ENCODE measurements around the gene GJB6. TPM values are rescaled to one million over a fixed set of nuclear protein-coding genes. Genes with fewer than 3 reads are reported as not detected.
A peak's percentile ranks its signal among the peaks of the same experiment; 100 is the strongest.

GJB6 gene
- total RNA-seq, 1 experiment from 2014 or later, result 0.84 TPM

DNA sequence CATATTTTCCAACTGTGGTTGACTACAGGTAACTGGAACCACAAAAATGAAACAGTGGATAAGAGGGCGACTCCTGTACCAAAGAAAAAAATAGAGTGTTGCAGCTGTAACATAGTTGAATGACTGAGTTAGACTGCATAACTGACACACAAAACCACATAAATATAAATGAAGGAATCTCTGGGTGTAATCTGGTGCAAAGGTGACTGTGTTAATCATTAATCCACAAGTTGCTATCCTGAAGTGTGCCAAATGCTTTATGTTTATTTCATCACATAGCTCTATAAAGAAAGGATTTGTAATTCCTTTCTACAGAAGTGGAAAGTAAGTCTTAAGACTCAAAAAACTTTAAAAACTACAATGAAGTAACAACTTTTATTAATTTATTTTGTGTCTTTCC is 33.3 kb downstream of the GJB6 start:
- no peaks in the 10 kb centered on the region for H3K27me3 ChIP-seq (ENCODE audit: low read length)
- H3F3A ChIP-seq (ENCODE audit: low read length, unreplicated experiment), result no peaks in the 10 kb centered on the region
- H3K27ac ChIP-seq (ENCODE audit: low read length), result no peak overlapping the region
- no peak for ATAC-seq
- intact Hi-C loops (cut with micrococcal nuclease), result loop anchor here (5.0 kb wide), 1 partner anchor 289 kb away; no protein-coding TSS in a partner anchor
- no peaks in the 10 kb centered on the region for H3K9me2 ChIP-seq (replicated peaks; ENCODE audit: low read length)
- H4K20me1 ChIP-seq (ENCODE audit: low read length), result no peaks in the 10 kb centered on the region
- TF ChIP-seq, protein P1, sequence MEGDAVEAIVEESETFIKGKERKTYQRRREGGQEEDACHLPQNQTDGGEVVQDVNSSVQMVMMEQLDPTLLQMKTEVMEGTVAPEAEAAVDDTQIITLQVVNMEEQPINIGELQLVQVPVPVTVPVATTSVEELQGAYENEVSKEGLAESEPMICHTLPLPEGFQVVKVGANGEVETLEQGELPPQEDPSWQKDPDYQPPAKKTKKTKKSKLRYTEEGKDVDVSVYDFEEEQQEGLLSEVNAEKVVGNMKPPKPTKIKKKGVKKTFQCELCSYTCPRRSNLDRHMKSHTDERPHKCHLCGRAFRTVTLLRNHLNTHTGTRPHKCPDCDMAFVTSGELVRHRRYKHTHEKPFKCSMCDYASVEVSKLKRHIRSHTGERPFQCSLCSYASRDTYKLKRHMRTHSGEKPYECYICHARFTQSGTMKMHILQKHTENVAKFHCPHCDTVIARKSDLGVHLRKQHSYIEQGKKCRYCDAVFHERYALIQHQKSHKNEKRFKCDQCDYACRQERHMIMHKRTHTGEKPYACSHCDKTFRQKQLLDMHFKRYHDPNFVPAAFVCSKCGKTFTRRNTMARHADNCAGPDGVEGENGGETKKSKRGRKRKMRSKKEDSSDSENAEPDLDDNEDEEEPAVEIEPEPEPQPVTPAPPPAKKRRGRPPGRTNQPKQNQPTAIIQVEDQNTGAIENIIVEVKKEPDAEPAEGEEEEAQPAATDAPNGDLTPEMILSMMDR (conservative IDR thresholded peaks at IDR 0.05; ENCODE audit: low read depth, low read length), result no peak
- TF ChIP-seq EZH2 (IDR thresholded peaks at IDR 0.05; ENCODE audit: low read length, unreplicated experiment) (no peak), EZH2phosphoT487 (IDR thresholded peaks at IDR 0.05; ENCODE audit: borderline replicate concordance, low read length) (no peak)
- CTCF ChIA-PET, result no interaction called here
- no peak overlapping the region for H3K9ac ChIP-seq (ENCODE audit: low read length)
- BruUV-seq (replicated peaks), result no TSS peak
- H3K79me2 ChIP-seq (ENCODE audit: low read length), result no peaks in the 10 kb centered on the region
- POLR2A ChIA-PET (ENCODE audit: unreplicated experiment), result no interaction called here
- H3K9me3 ChIP-seq (ENCODE audit: low read length), result no peaks in the 10 kb centered on the region; the same call in 1 of the 2 replicates
- DNase-seq, result peak; percentile 63
- H3K4me3 ChIP-seq (ENCODE audit: low read length), result no peak overlapping the region
- peaks cover 21% of the 10 kb centered on the region for H3K4me1 ChIP-seq (ENCODE audit: insufficient read depth, low read length)
- H2AFZ ChIP-seq (ENCODE audit: low read length), result no peak overlapping the region
- no peaks in the 10 kb centered on the region for H3K36me3 ChIP-seq (ENCODE audit: low read depth, low read length)
- 0 out of 2 replicates have a peak overlapping the region, but pooled peaks have one; percentile 7 for H3K4me2 ChIP-seq (ENCODE audit: low read length)

DNA sequence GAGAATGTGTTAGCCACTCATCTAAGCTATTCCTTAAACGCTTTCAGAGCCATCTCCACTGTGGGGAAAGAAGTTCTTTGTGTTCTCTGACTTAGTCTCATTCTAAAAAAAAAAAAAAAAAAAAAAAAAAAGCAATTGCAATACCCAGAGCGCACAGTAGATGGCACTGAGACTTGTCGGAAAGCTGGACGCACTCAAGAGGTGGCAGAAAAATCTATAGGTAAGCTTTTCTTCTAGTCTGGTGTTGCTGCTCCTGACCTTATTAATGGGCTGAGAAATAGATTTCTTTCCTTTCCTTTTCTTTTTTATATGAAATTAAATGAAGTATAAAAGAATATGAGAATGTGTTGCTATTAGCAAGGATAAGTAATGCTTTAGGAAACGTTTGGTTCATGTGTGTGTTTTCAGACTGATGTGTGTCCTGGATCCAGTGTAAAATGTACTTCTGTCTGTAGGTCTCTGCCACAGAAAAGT is 34.7 kb downstream of the GJB6 start:
- no TSS peak for BruUV-seq (replicated peaks)
- H3K9ac ChIP-seq (ENCODE audit: low read length), result no peak overlapping the region
- H3K27me3 ChIP-seq (ENCODE audit: low read length), result no peaks in the 10 kb centered on the region
- peak overlapping the region; percentile 73 for H3K4me2 ChIP-seq (ENCODE audit: low read length)
- no peak overlapping the region for H3K27ac ChIP-seq (ENCODE audit: low read length)
- no peaks in the 10 kb centered on the region for H3K36me3 ChIP-seq (ENCODE audit: low read depth, low read length)
- no peaks in the 10 kb centered on the region for H3F3A ChIP-seq (ENCODE audit: low read length, unreplicated experiment)
- H3K4me1 ChIP-seq (ENCODE audit: insufficient read depth, low read length), result peaks cover 21% of the 10 kb centered on the region
- peak overlapping the region; percentile 50; the same call in 1 of the 2 replicates for H3K4me3 ChIP-seq (ENCODE audit: low read length)
- peaks cover under 1% of the 10 kb centered on the region; the same call in 1 of the 2 replicates for H3K79me2 ChIP-seq (ENCODE audit: low read length)
- peak overlapping the region; percentile 67 for H2AFZ ChIP-seq (ENCODE audit: low read length)
- TF ChIP-seq, protein P1 (conservative IDR thresholded peaks at IDR 0.05; ENCODE audit: low read depth, low read length), result peak; percentile 84
- no peak for TF ChIP-seq EZH2 (IDR thresholded peaks at IDR 0.05; ENCODE audit: low read length, unreplicated experiment)
- TF ChIP-seq EZH2phosphoT487 (IDR thresholded peaks at IDR 0.05; ENCODE audit: borderline replicate concordance, low read length), result no peak
- no peaks in the 10 kb centered on the region for H3K9me2 ChIP-seq (replicated peaks; ENCODE audit: low read length)
- H3K9me3 ChIP-seq (ENCODE audit: low read length), result no peaks in the 10 kb centered on the region; the same call in 1 of the 2 replicates
- ATAC-seq (peak; percentile 39), DNase-seq (peak; percentile 83)
- ChIA-PET POLR2A (ENCODE audit: unreplicated experiment) (interaction anchor here (0.6 kb wide), 2 partner anchors 20 to 77 kb away, joined by 3 read pairs; no protein-coding TSS in a partner anchor), CTCF (interaction anchor here (0.6 to 1.1 kb wide), 9 partner anchors 46 to 658 kb away, joined by 3 to 10 read pairs (median 7); no protein-coding TSS in a partner anchor)
- intact Hi-C loops (cut with micrococcal nuclease), result loop anchor here (5.0 kb wide), 1 partner anchor 290 kb away; no protein-coding TSS in a partner anchor
- no peaks in the 10 kb centered on the region for H4K20me1 ChIP-seq (ENCODE audit: low read length)

DNA sequence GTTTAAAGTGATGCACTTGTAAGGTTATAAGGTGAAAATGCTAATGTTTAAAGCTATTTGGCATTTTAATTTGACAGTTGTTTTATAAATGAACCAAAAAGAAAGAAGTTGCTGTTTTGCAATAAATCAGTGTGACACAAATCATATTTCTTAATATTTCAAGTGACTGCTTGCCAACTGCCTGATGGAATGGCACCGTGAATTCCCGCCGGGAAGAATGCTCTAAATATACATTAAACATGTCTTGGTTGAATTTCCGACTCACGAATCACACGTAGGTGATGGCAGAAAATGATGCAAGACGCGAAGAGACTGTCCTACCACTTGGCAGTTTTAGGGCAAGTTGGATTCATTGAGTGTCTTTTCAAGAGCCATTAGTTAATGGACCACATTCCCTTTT is 36.3 kb downstream of the GJB6 start:
- Histone ChIP-seq H3K9me2 (replicated peaks; ENCODE audit: low read length) (no peaks in the 10 kb centered on the region), H3K27me3 (ENCODE audit: low read length) (no peaks in the 10 kb centered on the region), H3F3A (ENCODE audit: low read length, unreplicated experiment) (no peaks in the 10 kb centered on the region), H3K27ac (ENCODE audit: low read length) (no peak overlapping the region), H3K4me1 (ENCODE audit: insufficient read depth, low read length) (peaks cover 34% of the 10 kb centered on the region), H3K4me2 (ENCODE audit: low read length) (no peak overlapping the region), H2AFZ (ENCODE audit: low read length) (no peak overlapping the region), H3K36me3 (ENCODE audit: low read depth, low read length) (no peaks in the 10 kb centered on the region), H3K9ac (ENCODE audit: low read length) (no peak overlapping the region), H3K9me3 (ENCODE audit: low read length) (no peaks in the 10 kb centered on the region), H3K79me2 (ENCODE audit: low read length) (peaks cover 17% of the 10 kb centered on the region), H3K4me3 (ENCODE audit: low read length) (no peak overlapping the region), H4K20me1 (ENCODE audit: low read length) (no peaks in the 10 kb centered on the region)
- DNase-seq (peak; percentile 29), ATAC-seq (no peak)
- intact Hi-C loops (cut with micrococcal nuclease), result loop anchor here (5.0 kb wide), 1 partner anchor 292 kb away; no protein-coding TSS in a partner anchor
- ChIA-PET POLR2A (ENCODE audit: unreplicated experiment) (no interaction called here), CTCF (interaction anchor here (0.6 kb wide), 1 partner anchor 1295 kb away, joined by 4 read pairs; no protein-coding TSS in a partner anchor)
- TF ChIP-seq EZH2phosphoT487 (IDR thresholded peaks at IDR 0.05; ENCODE audit: borderline replicate concordance, low read length), result no peak
- no peak for TF ChIP-seq EZH2 (IDR thresholded peaks at IDR 0.05; ENCODE audit: low read length, unreplicated experiment)
- TF ChIP-seq, protein P1 (conservative IDR thresholded peaks at IDR 0.05; ENCODE audit: low read depth, low read length), result no peak
- BruUV-seq (replicated peaks), result no TSS peak
